Measurements from ENCODE around the gene TBC1D10A.

TBC1D10A gene

GRCh38 chr22:30357650-30358215 is 31.0 kb upstream of the TBC1D10A start:
- DNase-seq (ENCODE audit: low read depth): no peak
- peak overlapping the region; percentile 94 for H3K4me3 ChIP-seq (ENCODE audit: low read length)
- TF ChIP-seq CTCF (conservative IDR thresholded peaks at IDR 0.05; ENCODE audit: low read depth, low read length): no peak

- H3K4me3 ChIP-seq (ENCODE audit: low read length): peak overlapping the region; percentile 94
- no peak for TF ChIP-seq CTCF (conservative IDR thresholded peaks at IDR 0.05; ENCODE audit: low read depth, low read length)
- no peak for DNase-seq (ENCODE audit: low read depth)
These were observed 30.5 kb upstream of the TBC1D10A start for GRCh38 chr22:30357236-30357570.

GRCh38 chr22:30356449-30357235 is 29.9 kb upstream of the TBC1D10A start, which contains the start of the genes CCDC157 and SF3A1:
CCDC157 (plus strand) TSS chr22:30357007; CDS start chr22:30366001, 8,994 bp downstream.
SF3A1 (minus strand) TSS chr22:30356894; CDS start chr22:30356792, 102 bp downstream.
- peak within 1 kb of the TSS; percentile 94 for H3K4me3 ChIP-seq (ENCODE audit: low read length)
- peak; percentile 81 for DNase-seq (ENCODE audit: low read depth)
- TF ChIP-seq CTCF (conservative IDR thresholded peaks at IDR 0.05; ENCODE audit: low read depth, low read length): no peak

DNA sequence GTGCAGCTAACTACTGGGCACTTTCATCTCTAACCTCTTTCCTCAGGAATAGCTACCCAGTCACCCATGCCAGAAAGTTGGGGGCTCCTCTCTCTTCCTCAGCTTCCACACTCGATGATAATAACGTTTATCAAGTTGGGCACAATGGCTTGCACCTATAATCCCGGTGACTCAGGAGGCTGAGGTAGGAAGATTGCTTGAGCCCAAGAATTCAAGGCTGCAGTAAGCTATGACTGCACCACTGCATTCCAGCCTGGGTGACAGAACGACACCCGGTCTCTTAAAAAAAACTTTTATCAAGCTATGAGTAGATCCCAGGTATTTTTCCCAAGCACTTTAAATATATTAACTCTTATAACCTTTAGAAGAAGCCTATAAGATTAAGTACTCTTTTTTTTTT is 27.9 kb upstream of the TBC1D10A start:
- no peak for TF ChIP-seq CTCF (conservative IDR thresholded peaks at IDR 0.05; ENCODE audit: low read depth, low read length)
- peak; percentile 5 for DNase-seq (ENCODE audit: low read depth)
- H3K4me3 ChIP-seq (ENCODE audit: low read length): no peak overlapping the region

DNA sequence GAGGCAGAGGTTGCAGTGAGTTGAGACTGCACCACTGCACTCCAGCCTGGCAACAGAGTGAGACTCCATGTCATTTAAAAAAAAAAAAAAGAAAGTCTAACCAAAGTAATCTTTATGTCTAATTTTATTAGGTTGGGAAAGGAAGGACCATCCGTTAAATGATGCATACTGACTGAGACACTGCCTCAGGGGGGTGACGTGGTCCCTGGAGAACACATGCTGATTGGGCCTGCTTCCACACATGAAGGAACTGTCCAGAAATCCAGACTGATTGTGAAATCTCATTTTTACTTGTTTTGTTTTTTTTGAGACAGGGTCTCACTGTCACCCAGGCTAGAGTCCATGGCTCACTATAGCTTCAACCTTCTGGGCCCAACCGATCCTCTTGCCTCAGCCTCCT is 24.5 kb upstream of the TBC1D10A start:
- no peak for DNase-seq (ENCODE audit: low read depth)
- no peak overlapping the region for H3K4me3 ChIP-seq (ENCODE audit: low read length)
- no peak for TF ChIP-seq CTCF (conservative IDR thresholded peaks at IDR 0.05; ENCODE audit: low read depth, low read length)

DNA sequence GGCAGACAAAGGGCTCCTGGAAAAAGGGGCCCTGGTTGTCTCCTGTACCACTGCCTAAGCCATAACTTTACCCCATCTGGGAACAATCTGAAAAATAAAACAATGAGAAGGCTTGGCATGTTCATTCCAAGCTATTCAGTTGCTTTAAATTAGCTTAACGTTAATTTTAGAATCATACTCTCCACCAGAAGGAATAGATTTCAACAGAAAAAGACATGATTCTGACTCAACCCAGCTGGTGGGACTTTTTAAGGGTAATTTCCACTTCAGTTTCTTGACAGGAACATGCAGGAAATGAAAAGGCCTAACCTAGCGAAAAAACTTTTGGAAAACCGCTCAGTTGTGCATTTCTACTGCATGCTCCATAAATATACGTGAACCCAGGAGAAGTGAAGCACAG is 22.1 kb upstream of the TBC1D10A start:
- no peak overlapping the region for H3K4me3 ChIP-seq (ENCODE audit: low read length)
- DNase-seq (ENCODE audit: low read depth): no peak
- TF ChIP-seq CTCF (conservative IDR thresholded peaks at IDR 0.05; ENCODE audit: low read depth, low read length): no peak

DNA sequence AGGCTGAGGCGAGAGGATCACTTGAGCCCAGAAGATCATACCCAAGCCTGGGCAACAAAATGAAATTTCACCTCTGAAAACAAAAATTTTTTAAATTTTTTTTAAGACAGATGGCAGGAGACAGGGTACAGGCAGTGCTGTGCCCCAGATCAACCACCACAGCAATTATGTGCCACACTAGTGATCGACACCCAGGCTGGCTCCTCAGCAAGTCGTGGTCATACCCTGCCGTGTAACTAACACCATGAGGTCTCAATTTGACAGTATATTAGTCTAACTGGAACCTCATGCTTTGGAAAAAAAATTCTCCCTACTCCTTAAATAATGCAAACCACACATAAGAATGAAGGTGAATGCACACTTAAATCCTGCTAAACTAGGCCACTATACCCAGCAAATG is 21.7 kb upstream of the TBC1D10A start:
- H3K4me3 ChIP-seq (ENCODE audit: low read length): no peak overlapping the region
- no peak for TF ChIP-seq CTCF (conservative IDR thresholded peaks at IDR 0.05; ENCODE audit: low read depth, low read length)
- DNase-seq (ENCODE audit: low read depth): no peak

Measured in retinal pigment epithelial cell (primary cell).